ENCODE data around the gene GAL3ST3.

GRCh38 chr11:66055021-66055420 is 6.1 kb upstream of the GAL3ST3 start:
- TF ChIP-seq CTCF (conservative IDR thresholded peaks at IDR 0.05; ENCODE audit: low read depth, low read length) (no peak), EZH2 (IDR thresholded peaks at IDR 0.05; ENCODE audit: borderline replicate concordance, low read depth, low read length, poor library complexity, severe bottlenecking) (no peak)
